ENCODE results near the gene SLC35G6. TPM values are rescaled to one million over a fixed set of nuclear protein-coding genes. Genes with fewer than 3 reads are reported as not detected.

The SLC35G6 gene
- total and polyA plus RNA-seq, 3 donors from 2014 or later: 1.8 to 3.9 (median 3.9) TPM

- Histone ChIP-seq H3K27ac (no peak overlapping the region), H3K36me3 (ENCODE audit: low read depth, missing control alignments) (no peaks in the 10 kb centered on the region), H3K4me3 (no peak overlapping the region), H3K9me3 (no peaks in the 10 kb centered on the region), H3K27me3 (no peaks in the 10 kb centered on the region), H3K4me1 (peaks cover 1% of the 10 kb centered on the region)
- DNase-seq: no peak
- WGBS, 2 donors: 83 to 93% methylated on average over 7 of the region's 7 CpGs
- intact Hi-C loops (cut with DNase I; ENCODE audit: low total_unique reads): no loop called here
- TF ChIP-seq CTCF (IDR thresholded peaks at IDR 0.05) (no peak), POLR2A (IDR thresholded peaks at IDR 0.05) (no peak)
Observed at GRCh38 chr17:7460850-7461660, 20.2 kb upstream of the SLC35G6 start.

GRCh38 chr17:7462474-7463371 lies 18.5 kb upstream of the SLC35G6 start:
- no peaks in the 10 kb centered on the region for H3K36me3 ChIP-seq (ENCODE audit: low read depth, missing control alignments)

GRCh38 chr17:7463372-7463846 lies 17.8 kb upstream of the SLC35G6 start:
- Histone ChIP-seq H3K4me3 (no peak overlapping the region), H3K9me3 (no peaks in the 10 kb centered on the region), H3K4me1 (peaks cover 16% of the 10 kb centered on the region), H3K27me3 (no peaks in the 10 kb centered on the region), H3K27ac (no peak overlapping the region), H3K36me3 (ENCODE audit: low read depth, missing control alignments) (no peaks in the 10 kb centered on the region)
- no peak for DNase-seq
- intact Hi-C loops (cut with DNase I; ENCODE audit: low total_unique reads): no loop called here
- WGBS, 2 donors: 46 to 85% methylated on average over 4 to 14 of the region's 14 CpGs
- TF ChIP-seq POLR2A (IDR thresholded peaks at IDR 0.05): no peak
- no peak for TF ChIP-seq CTCF (IDR thresholded peaks at IDR 0.05)

More at GRCh38 chr17:7462474-7463371, 18.5 kb upstream of the SLC35G6 start:
- Histone ChIP-seq H3K4me1 (peaks cover 16% of the 10 kb centered on the region), H3K4me3 (no peak overlapping the region), H3K9me3 (no peaks in the 10 kb centered on the region), H3K27ac (no peak overlapping the region), H3K27me3 (no peaks in the 10 kb centered on the region)
- intact Hi-C loops (cut with DNase I; ENCODE audit: low total_unique reads): no loop called here
- TF ChIP-seq POLR2A (IDR thresholded peaks at IDR 0.05): no peak
- 88 to 94% methylated on average over 24 to 36 of the region's 44 CpGs for WGBS, 2 donors
- no peak for DNase-seq

- no peaks in the 10 kb centered on the region for H3K36me3 ChIP-seq (ENCODE audit: low read depth, missing control alignments)
- TF ChIP-seq CTCF (IDR thresholded peaks at IDR 0.05): no peak
- TF ChIP-seq POLR2A (IDR thresholded peaks at IDR 0.05): no peak
Observed at GRCh38 chr17:7464081-7464480, 17.2 kb upstream of the SLC35G6 start.

More at GRCh38 chr17:7464081-7464480, 17.2 kb upstream of the SLC35G6 start:
- H3K27ac ChIP-seq: no peak overlapping the region
- H3K9me3 ChIP-seq: no peaks in the 10 kb centered on the region
- DNase-seq: no peak
- 89 to 96% methylated on average over 7 to 9 of the region's 9 CpGs for WGBS, 2 donors
- intact Hi-C loops (cut with DNase I; ENCODE audit: low total_unique reads): no loop called here
- no peaks in the 10 kb centered on the region for H3K27me3 ChIP-seq
- H3K4me1 ChIP-seq: peaks cover 16% of the 10 kb centered on the region
- no peak overlapping the region for H3K4me3 ChIP-seq

Measured in testis (tissue), 3 donors.